ENCODE data around the gene IQCN.

DNA sequence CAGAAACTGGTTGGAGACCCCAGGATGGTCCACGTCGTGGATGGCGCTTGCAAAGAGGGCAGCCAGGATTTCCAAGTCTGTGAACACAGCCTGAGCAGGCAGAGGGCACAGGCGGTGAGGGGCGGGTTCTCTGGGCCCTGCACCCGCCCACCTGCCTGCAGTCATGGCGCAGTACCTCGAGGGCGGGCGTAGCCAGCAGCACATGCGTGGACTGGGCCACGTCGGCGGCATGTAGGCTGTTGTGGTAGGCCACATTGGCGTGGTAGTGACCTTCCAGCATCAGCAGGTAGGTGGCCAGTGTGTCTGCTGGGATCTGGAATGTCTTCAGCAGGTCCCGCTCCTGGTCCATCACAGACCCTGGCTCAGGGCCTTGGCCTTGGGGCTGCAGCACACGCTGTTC is 56.1 kb downstream of the IQCN start:
- TF ChIP-seq, protein P1, sequence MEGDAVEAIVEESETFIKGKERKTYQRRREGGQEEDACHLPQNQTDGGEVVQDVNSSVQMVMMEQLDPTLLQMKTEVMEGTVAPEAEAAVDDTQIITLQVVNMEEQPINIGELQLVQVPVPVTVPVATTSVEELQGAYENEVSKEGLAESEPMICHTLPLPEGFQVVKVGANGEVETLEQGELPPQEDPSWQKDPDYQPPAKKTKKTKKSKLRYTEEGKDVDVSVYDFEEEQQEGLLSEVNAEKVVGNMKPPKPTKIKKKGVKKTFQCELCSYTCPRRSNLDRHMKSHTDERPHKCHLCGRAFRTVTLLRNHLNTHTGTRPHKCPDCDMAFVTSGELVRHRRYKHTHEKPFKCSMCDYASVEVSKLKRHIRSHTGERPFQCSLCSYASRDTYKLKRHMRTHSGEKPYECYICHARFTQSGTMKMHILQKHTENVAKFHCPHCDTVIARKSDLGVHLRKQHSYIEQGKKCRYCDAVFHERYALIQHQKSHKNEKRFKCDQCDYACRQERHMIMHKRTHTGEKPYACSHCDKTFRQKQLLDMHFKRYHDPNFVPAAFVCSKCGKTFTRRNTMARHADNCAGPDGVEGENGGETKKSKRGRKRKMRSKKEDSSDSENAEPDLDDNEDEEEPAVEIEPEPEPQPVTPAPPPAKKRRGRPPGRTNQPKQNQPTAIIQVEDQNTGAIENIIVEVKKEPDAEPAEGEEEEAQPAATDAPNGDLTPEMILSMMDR (IDR thresholded peaks at IDR 0.05) = no peak
- no peak for TF ChIP-seq POLR2A (IDR thresholded peaks at IDR 0.05)
- TF ChIP-seq POLR2AphosphoS5 (IDR thresholded peaks at IDR 0.05) = no peak
- no peak for TF ChIP-seq EP300 (IDR thresholded peaks at IDR 0.05; ENCODE audit: low read depth)

Measured in transverse colon (tissue), 4 donors.